ENCODE data around the gene FCER1A.

DNA sequence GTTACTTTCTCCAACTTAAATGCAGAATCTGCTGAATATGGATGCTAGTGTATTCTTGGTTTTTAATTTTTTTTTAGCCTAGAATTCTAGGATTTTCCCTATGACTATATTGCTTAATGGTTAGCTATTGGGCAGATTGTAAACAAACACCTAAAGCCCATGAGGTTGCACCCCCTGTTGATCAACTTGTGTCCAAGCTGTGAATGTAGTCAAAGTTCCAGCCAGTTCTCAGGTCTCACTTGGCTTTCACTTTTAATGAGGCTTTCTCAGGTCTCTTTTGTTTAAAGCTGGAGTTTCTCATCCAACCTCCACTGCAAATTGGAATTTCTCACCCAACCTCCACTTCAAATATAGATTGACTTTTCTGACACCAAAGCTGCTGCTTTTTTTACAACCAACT lies 35.9 kb downstream of the FCER1A start:
- TF ChIP-seq CTCF (IDR thresholded peaks at IDR 0.05) (no peak), POLR2A (IDR thresholded peaks at IDR 0.05) (no peak)
